Astrocyte (in vitro differentiated cells and primary cell): ENCODE results near the gene SYTL1. TPM values are rescaled to one million over a fixed set of nuclear protein-coding genes. Genes with fewer than 3 reads are reported as not detected.

Experiments
- total RNA-seq: library from RNA; stranded (reverse); gene quantifications from 2 replicates; pipeline ENCODE4 v1.2.1, GENCODE V29; 2021

The SYTL1 gene
- total RNA-seq, 1 donor from 2014 or later: 10.7 TPM

Other genes starting within 250 kb of the SYTL1 start
- gene SLC9A1, start 186.9 kb upstream of the SYTL1 start, total RNA-seq: 49.3 and 55.0 TPM in 2 replicates
- 18.2 and 19.7 TPM in 2 replicates for gene WDTC1, start 107.4 kb upstream of the SYTL1 start, total RNA-seq
- gene TMEM222, start 19.9 kb upstream of the SYTL1 start, total RNA-seq: 43.8 and 46.0 TPM in 2 replicates
- 12.8 and 16.8 TPM in 2 replicates for gene MAP3K6, start 24.9 kb downstream of the SYTL1 start, total RNA-seq
- gene FCN3, start 32.8 kb downstream of the SYTL1 start, total RNA-seq: not detected in 2 replicates
- gene CD164L2, start 41.3 kb downstream of the SYTL1 start, total RNA-seq: not detected in 2 replicates
- gene GPR3, start 50.6 kb downstream of the SYTL1 start, total RNA-seq: 0.75 and 0.86 TPM in 2 replicates
- gene WASF2, start 148.1 kb downstream of the SYTL1 start, total RNA-seq: 86.9 and 88.0 TPM in 2 replicates